Measurements from ENCODE around the gene KRT82. TPM values are rescaled to one million over a fixed set of nuclear protein-coding genes. Genes with fewer than 3 reads are reported as not detected.

Gene KRT82
- polyA plus RNA-seq, 1 of the 3 experiments (the other 2 are of a cell fraction) = not detected

DNA sequence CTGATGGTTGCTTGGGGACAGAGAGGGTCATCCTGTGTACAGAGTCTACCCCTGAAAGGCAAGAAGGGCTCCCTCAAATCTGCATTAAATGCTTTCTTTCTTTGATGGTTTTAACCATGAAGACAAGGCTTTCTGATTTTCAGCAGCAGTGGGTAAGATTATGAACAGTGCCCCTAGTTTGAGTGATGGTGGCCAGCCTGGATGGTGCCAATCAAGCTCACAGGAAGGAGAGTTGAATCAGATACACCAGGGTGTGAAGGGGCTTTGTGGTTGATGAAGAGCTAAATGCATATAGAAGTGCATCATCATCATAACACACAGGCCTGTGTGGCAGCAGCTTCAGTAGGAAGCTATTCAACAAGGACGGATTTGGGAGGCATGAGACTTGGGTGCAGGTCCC, 44.6 kb downstream of the KRT82 start:
- no peaks in the 10 kb centered on the region for H3K36me3 ChIP-seq (replicated peaks in 1 of 2; ENCODE audit: control insufficient read depth in 1 of 2, insufficient read depth in 2 of 2, low read length in 1 of 2)
- ChIA-PET POLR2A (no interaction called here), CTCF (interaction anchor here (0.8 to 3.7 kb wide), 13 partner anchors 9 to 619 kb away, joined by 3 to 35 read pairs (median 3); no protein-coding TSS in a partner anchor)
- DNase-seq = no peak
- WGBS (ENCODE audit: low lambda C conversion rate) = 100% methylated on average over 1 of the region's 1 CpG
- H3K4me3 ChIP-seq (ENCODE audit: low read depth in 2 of 2, low read length in 1 of 2) = no peak overlapping the region
- H3K9me3 ChIP-seq = no peaks in the 10 kb centered on the region
- H3K27ac ChIP-seq (ENCODE audit: low read depth in 2 of 2, low read length in 1 of 2) = no peak overlapping the region
- no peaks in the 10 kb centered on the region for H3K4me1 ChIP-seq (ENCODE audit: control insufficient read depth in 1 of 2, insufficient read depth in 2 of 2, low read depth in 1 of 2, low read length in 1 of 2)
- H3K9me2 ChIP-seq = no peaks in the 10 kb centered on the region
- peaks cover 32% of the 10 kb centered on the region for H3K27me3 ChIP-seq (ENCODE audit: insufficient read depth)
- H3K79me2 ChIP-seq (ENCODE audit: insufficient read depth) = no peaks in the 10 kb centered on the region
- H4K20me1 ChIP-seq (ENCODE audit: insufficient read depth) = no peaks in the 10 kb centered on the region
- no peaks in the 10 kb centered on the region for H3F3A ChIP-seq (replicated peaks; ENCODE audit: insufficient read depth)
- no peak overlapping the region for H2AFZ ChIP-seq (ENCODE audit: low read depth)
- no peak overlapping the region for H3K9ac ChIP-seq
- H3K4me2 ChIP-seq = no peak overlapping the region
- no peak for TF ChIP-seq MXI1 (IDR thresholded peaks at IDR 0.05; ENCODE audit: low read depth, low read length)
- no peak for TF ChIP-seq FOXJ3 (CRISPR knock-in tag; IDR thresholded peaks at IDR 0.05)
- no peak for TF ChIP-seq CTCF (IDR thresholded peaks at IDR 0.05)
- no peak for TF ChIP-seq EZH2phosphoT487 (IDR thresholded peaks at IDR 0.05; ENCODE audit: borderline replicate concordance, low read depth)
- no peak for TF ChIP-seq ELF1 (IDR thresholded peaks at IDR 0.05)
- TF ChIP-seq SMC3 (IDR thresholded peaks at IDR 0.05; ENCODE audit: low read depth, low read length) = no peak
- TF ChIP-seq, protein P1, sequence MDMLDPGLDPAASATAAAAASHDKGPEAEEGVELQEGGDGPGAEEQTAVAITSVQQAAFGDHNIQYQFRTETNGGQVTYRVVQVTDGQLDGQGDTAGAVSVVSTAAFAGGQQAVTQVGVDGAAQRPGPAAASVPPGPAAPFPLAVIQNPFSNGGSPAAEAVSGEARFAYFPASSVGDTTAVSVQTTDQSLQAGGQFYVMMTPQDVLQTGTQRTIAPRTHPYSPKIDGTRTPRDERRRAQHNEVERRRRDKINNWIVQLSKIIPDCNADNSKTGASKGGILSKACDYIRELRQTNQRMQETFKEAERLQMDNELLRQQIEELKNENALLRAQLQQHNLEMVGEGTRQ (IDR thresholded peaks at IDR 0.05; ENCODE audit: borderline replicate concordance, low read depth, low read length) = no peak
- TF ChIP-seq MEF2A (IDR thresholded peaks at IDR 0.05; ENCODE audit: borderline replicate concordance, low read depth) = no peak
- TF ChIP-seq USF1 (IDR thresholded peaks at IDR 0.05; ENCODE audit: borderline replicate concordance, low read depth) = no peak
- TF ChIP-seq GATA2 (CRISPR knock-in tag; IDR thresholded peaks at IDR 0.05) = no peak
- TF ChIP-seq JUND (IDR thresholded peaks at IDR 0.05) = no peak
- TF ChIP-seq, protein P2, sequence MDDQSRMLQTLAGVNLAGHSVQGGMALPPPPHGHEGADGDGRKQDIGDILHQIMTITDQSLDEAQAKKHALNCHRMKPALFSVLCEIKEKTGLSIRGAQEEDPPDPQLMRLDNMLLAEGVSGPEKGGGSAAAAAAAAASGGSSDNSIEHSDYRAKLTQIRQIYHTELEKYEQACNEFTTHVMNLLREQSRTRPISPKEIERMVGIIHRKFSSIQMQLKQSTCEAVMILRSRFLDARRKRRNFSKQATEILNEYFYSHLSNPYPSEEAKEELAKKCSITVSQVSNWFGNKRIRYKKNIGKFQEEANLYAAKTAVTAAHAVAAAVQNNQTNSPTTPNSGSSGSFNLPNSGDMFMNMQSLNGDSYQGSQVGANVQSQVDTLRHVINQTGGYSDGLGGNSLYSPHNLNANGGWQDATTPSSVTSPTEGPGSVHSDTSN (IDR thresholded peaks at IDR 0.05) = no peak
- TF ChIP-seq RFX5 (IDR thresholded peaks at IDR 0.05; ENCODE audit: low read length) = no peak
- no peak for TF ChIP-seq YY1 (IDR thresholded peaks at IDR 0.05; ENCODE audit: low read depth)
- TF ChIP-seq SIN3A (IDR thresholded peaks at IDR 0.05; ENCODE audit: borderline replicate concordance, low read depth, low read length) = no peak
- no peak for TF ChIP-seq EP300 (IDR thresholded peaks at IDR 0.05; ENCODE audit: borderline replicate concordance in 1 of 2, low read depth in 1 of 2, low read length in 1 of 2)
- no peak for TF ChIP-seq FOXM1 (IDR thresholded peaks at IDR 0.05; ENCODE audit: low read depth)
- TF ChIP-seq RXRA (IDR thresholded peaks at IDR 0.05; ENCODE audit: borderline replicate concordance, low read depth) = no peak

Measured in SK-N-SH (cell line).